ENCODE measurements around the gene CHST15. TPM values are rescaled to one million over a fixed set of nuclear protein-coding genes. Genes with fewer than 3 reads are reported as not detected.

Gene CHST15
- total RNA-seq, 1 donor from 2014 or later = 0.18 TPM

- H3K27ac Mint-ChIP-seq = no peak overlapping the region
- intact Hi-C loops (cut with micrococcal nuclease) = no loop called here
- DNase-seq (ENCODE audit: low spot score) = no peak
- no peak overlapping the region for H3K4me3 Mint-ChIP-seq
- H3K9me3 Mint-ChIP-seq = no peaks in the 10 kb centered on the region
- peaks cover 6% of the 10 kb centered on the region for H3K4me1 Mint-ChIP-seq (ENCODE audit: low read depth)
- peaks cover 21% of the 10 kb centered on the region for H3K27me3 Mint-ChIP-seq (ENCODE audit: insufficient read depth)
- no peaks in the 10 kb centered on the region for H3K36me3 Mint-ChIP-seq (ENCODE audit: low read depth)
These were observed 66.3 kb downstream of the CHST15 start for GRCh38 chr10:124027031-124027611.

GRCh38 chr10:124026589-124026939 lies 66.8 kb downstream of the CHST15 start:
- no peak for DNase-seq (ENCODE audit: low spot score)
- Mint-ChIP-seq H3K9me3 (no peaks in the 10 kb centered on the region), H3K27ac (no peak overlapping the region), H3K4me3 (no peak overlapping the region), H3K4me1 (ENCODE audit: low read depth) (peaks cover 6% of the 10 kb centered on the region), H3K27me3 (ENCODE audit: insufficient read depth) (peaks cover 15% of the 10 kb centered on the region), H3K36me3 (ENCODE audit: low read depth) (no peaks in the 10 kb centered on the region)
- intact Hi-C loops (cut with micrococcal nuclease) = no loop called here

- DNase-seq (ENCODE audit: low spot score) = no peak
- Mint-ChIP-seq H3K36me3 (ENCODE audit: low read depth) (no peaks in the 10 kb centered on the region), H3K4me3 (no peak overlapping the region), H3K9me3 (no peaks in the 10 kb centered on the region), H3K4me1 (ENCODE audit: low read depth) (peaks cover 6% of the 10 kb centered on the region), H3K27me3 (ENCODE audit: insufficient read depth) (peaks cover 18% of the 10 kb centered on the region), H3K27ac (no peak overlapping the region)
- intact Hi-C loops (cut with micrococcal nuclease) = no loop called here
These were observed 67.5 kb downstream of the CHST15 start for GRCh38 chr10:124025660-124026588.

DNA sequence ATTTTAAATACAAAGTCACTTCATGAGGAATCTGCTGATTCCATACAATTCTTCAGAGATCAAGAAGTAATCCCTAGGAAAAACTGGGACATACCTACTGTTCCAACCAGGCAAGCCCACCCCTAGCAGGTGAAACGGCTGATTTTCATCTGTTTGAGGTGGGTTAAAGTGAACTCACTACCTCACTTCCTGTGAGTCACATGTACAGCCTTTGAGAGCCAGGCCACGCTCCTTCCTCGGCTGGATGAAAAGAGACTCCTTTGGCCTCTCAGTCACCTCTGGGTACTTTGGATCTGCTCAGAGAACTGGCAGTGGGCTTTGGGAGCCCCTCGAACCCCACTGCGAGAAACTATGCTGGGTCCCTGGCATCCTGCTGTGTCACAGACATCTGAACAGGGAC lies 68.2 kb downstream of the CHST15 start:
- peaks cover 6% of the 10 kb centered on the region for H3K4me1 Mint-ChIP-seq (ENCODE audit: low read depth)
- no peak for DNase-seq (ENCODE audit: low spot score)
- H3K36me3 Mint-ChIP-seq (ENCODE audit: low read depth) = no peaks in the 10 kb centered on the region
- H3K27me3 Mint-ChIP-seq (ENCODE audit: insufficient read depth) = peaks cover 14% of the 10 kb centered on the region
- no peak overlapping the region for H3K4me3 Mint-ChIP-seq
- H3K9me3 Mint-ChIP-seq = no peaks in the 10 kb centered on the region
- intact Hi-C loops (cut with micrococcal nuclease) = no loop called here
- H3K27ac Mint-ChIP-seq = no peak overlapping the region

GRCh38 chr10:124022066-124022465 lies 71.3 kb downstream of the CHST15 start:
- H3K27ac Mint-ChIP-seq = no peak overlapping the region
- H3K27me3 Mint-ChIP-seq (ENCODE audit: insufficient read depth) = peaks cover 8% of the 10 kb centered on the region
- intact Hi-C loops (cut with micrococcal nuclease) = no loop called here
- peaks cover 6% of the 10 kb centered on the region for H3K4me1 Mint-ChIP-seq (ENCODE audit: low read depth)
- no peak for DNase-seq (ENCODE audit: low spot score)
- H3K36me3 Mint-ChIP-seq (ENCODE audit: low read depth) = no peaks in the 10 kb centered on the region
- H3K9me3 Mint-ChIP-seq = no peaks in the 10 kb centered on the region
- H3K4me3 Mint-ChIP-seq = no peak overlapping the region

- H3K4me1 Mint-ChIP-seq (ENCODE audit: low read depth) = peaks cover 6% of the 10 kb centered on the region
- no peak overlapping the region for H3K27ac Mint-ChIP-seq
- peaks cover 8% of the 10 kb centered on the region for H3K27me3 Mint-ChIP-seq (ENCODE audit: insufficient read depth)
- intact Hi-C loops (cut with micrococcal nuclease) = no loop called here
- no peaks in the 10 kb centered on the region for H3K36me3 Mint-ChIP-seq (ENCODE audit: low read depth)
- no peaks in the 10 kb centered on the region for H3K9me3 Mint-ChIP-seq
- no peak for DNase-seq (ENCODE audit: low spot score)
- no peak overlapping the region for H3K4me3 Mint-ChIP-seq
These were observed 72.2 kb downstream of the CHST15 start for GRCh38 chr10:124020981-124021815.

DNA sequence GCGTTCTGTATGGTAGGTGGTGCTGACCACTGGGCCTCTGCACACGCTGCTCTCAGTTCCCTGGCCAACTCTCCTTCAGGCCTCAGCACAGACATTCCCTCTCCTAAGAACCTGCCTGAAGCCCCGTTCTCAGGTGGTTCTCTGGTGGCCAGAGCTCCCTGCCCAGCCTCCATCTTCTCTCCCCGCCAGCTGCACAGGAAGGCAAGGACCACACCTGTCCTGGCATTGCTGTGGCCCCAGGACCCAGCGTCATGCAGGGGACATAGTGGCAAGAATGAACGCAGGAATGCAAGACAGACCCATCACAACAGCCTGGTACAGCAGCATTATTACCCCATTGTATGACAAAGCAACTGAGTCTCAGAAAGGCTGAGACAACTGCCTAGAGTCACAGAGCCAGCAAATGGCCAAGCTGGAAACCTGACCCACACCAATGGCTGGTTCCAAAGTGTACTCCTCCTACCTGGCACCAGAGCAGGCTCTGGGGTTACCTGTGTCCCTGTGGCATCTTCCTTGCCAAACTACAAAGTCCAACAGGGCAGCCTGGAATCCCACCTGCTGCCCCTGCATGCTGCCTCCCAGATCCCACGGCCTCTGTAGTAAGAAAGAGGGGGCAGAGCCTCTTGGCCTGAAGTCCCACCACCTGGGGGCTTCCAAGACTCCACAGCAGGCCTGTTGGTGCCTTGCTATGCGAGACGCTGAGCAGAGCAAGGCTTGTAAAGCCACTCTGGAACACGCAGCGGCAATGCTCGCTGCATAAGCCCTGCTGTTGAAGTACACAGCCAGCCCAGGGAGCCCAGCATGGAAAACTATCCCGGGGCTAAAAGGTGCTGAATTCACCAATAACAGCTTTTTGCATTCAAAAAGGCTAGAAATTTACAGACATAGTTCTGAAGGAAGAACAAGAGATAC lies 73.3 kb downstream of the CHST15 start:
- intact Hi-C loops (cut with micrococcal nuclease) = no loop called here
- Mint-ChIP-seq H3K4me3 (no peak overlapping the region), H3K27me3 (ENCODE audit: insufficient read depth) (peaks cover 8% of the 10 kb centered on the region)

GRCh38 chr10:124018886-124019525 lies 74.4 kb downstream of the CHST15 start:
- H3K27ac Mint-ChIP-seq = no peak overlapping the region
- H3K36me3 Mint-ChIP-seq (ENCODE audit: low read depth) = no peaks in the 10 kb centered on the region
- peaks cover 2% of the 10 kb centered on the region for H3K9me3 Mint-ChIP-seq
- no peak overlapping the region for H3K4me3 Mint-ChIP-seq
- DNase-seq (ENCODE audit: low spot score) = no peak
- intact Hi-C loops (cut with micrococcal nuclease) = no loop called here
- H3K4me1 Mint-ChIP-seq (ENCODE audit: low read depth) = no peaks in the 10 kb centered on the region
- H3K27me3 Mint-ChIP-seq (ENCODE audit: insufficient read depth) = peaks cover 6% of the 10 kb centered on the region

More for the DNA sequence above, 73.3 kb downstream of the CHST15 start:
- peaks cover 6% of the 10 kb centered on the region for H3K4me1 Mint-ChIP-seq (ENCODE audit: low read depth)
- H3K36me3 Mint-ChIP-seq (ENCODE audit: low read depth) = no peaks in the 10 kb centered on the region
- no peaks in the 10 kb centered on the region for H3K9me3 Mint-ChIP-seq
- H3K27ac Mint-ChIP-seq = no peak overlapping the region
- DNase-seq (ENCODE audit: low spot score) = no peak

DNA sequence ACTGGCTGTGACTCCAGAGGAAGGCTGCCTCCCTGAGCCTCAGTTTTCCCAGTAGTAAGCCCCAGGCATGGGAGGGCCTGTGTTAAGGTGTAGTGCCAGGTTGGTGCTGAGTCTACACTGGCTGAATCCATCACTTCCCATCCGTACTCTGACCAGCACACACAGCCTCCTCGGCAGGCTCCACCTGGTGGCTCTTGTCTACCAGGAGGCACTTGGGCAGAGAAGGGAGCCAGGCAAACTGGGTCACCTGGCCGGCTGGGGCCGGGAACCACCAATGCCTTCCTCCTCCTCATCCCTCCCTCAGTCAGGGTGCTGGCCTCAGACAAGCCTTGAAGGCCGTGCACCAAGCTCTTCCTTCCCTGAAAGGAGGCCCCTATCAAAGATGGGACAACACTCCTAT lies 75.7 kb downstream of the CHST15 start:
- Mint-ChIP-seq H3K4me1 (ENCODE audit: low read depth) (no peaks in the 10 kb centered on the region), H3K9me3 (peaks cover 9% of the 10 kb centered on the region), H3K36me3 (ENCODE audit: low read depth) (no peaks in the 10 kb centered on the region), H3K4me3 (no peak overlapping the region), H3K27me3 (ENCODE audit: insufficient read depth) (peaks cover 2% of the 10 kb centered on the region), H3K27ac (no peak overlapping the region)
- intact Hi-C loops (cut with micrococcal nuclease) = no loop called here
- DNase-seq (ENCODE audit: low spot score) = no peak

DNA sequence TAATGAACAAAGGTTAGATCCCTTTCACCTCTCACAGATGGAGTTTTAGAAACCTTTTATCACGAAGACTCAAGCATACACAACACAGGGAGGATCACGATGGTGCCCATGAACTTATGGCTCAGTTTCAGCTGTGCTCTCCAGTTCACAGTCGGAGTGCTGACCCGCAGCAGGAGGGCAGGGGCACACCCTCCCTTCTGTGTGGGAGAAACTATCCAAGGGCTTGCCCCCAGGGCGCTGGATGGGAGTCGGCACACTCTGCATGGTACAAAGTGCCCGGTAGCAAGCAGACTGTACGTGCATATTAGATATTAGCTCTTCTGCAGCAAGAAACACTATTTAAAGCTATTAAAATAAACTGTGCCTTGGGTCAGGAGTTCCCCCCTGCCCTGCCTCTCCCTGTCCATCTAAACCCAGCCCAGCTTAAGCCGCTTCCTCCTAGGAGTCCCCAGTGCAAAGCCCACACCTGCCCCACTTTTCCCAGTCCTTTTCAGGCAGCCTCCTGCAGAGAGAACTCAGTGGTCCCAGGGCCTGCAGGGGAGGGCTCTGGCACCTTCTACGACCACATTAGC lies 76.5 kb downstream of the CHST15 start:
- Mint-ChIP-seq H3K36me3 (ENCODE audit: low read depth) (no peaks in the 10 kb centered on the region), H3K9me3 (peaks cover 9% of the 10 kb centered on the region), H3K4me1 (ENCODE audit: low read depth) (no peaks in the 10 kb centered on the region), H3K4me3 (no peak overlapping the region), H3K27me3 (ENCODE audit: insufficient read depth) (peaks cover 2% of the 10 kb centered on the region), H3K27ac (no peak overlapping the region)
- DNase-seq (ENCODE audit: low spot score) = no peak
- intact Hi-C loops (cut with micrococcal nuclease) = no loop called here

GRCh38 chr10:124015991-124016390 lies 77.4 kb downstream of the CHST15 start:
- H3K36me3 Mint-ChIP-seq (ENCODE audit: low read depth) = no peaks in the 10 kb centered on the region
- intact Hi-C loops (cut with micrococcal nuclease) = no loop called here
- no peak for DNase-seq (ENCODE audit: low spot score)
- H3K4me1 Mint-ChIP-seq (ENCODE audit: low read depth) = no peaks in the 10 kb centered on the region
- no peaks in the 10 kb centered on the region for H3K27me3 Mint-ChIP-seq (ENCODE audit: insufficient read depth)
- no peak overlapping the region for H3K27ac Mint-ChIP-seq
- peaks cover 9% of the 10 kb centered on the region for H3K9me3 Mint-ChIP-seq
- no peak overlapping the region for H3K4me3 Mint-ChIP-seq
